ENCODE measurements around the gene TBX3. TPM values are rescaled to one million over a fixed set of nuclear protein-coding genes. Genes with fewer than 3 reads are reported as not detected.
"Not testable (repeated sequence)": the region's sequence is repeated elsewhere in the genome, so short reads cannot be mapped to it uniquely, and the experiment has no call there.

TBX3 gene
- total RNA-seq, 2 experiments from 2014 or later, result not detected

DNA sequence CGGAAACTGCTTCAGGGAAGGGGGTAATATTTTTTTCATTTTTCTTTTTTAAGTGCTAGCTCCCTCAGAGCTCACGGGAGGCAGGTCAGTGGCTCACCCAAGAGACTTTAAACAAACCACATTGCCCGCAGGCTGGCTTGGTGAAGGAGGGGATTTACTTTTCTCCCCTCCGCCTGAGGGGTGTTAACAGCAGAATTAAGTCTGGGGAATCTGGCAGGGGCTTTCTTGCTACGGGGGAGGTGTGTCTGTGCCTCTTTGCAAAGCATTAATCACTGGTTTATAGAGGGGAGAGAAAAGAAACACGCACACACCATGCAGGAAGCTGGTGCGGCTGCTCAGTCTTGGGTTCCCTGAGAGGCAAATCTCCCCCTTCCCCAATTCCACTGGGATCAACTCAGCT is 26.2 kb upstream of the TBX3 start:
- BruUV-seq (replicated peaks), result no TSS peak
- ChIA-PET POLR2A (no interaction called here), CTCF (ENCODE audit: unreplicated experiment) (no interaction called here)
- H3K36me3 ChIP-seq (ENCODE audit: insufficient read depth, low read length), result no peaks in the 10 kb centered on the region
- H3K4me1 ChIP-seq (ENCODE audit: insufficient read depth, low read length, poor library complexity, severe bottlenecking), result no peaks in the 10 kb centered on the region
- no peaks in the 10 kb centered on the region for H3K9me3 ChIP-seq (ENCODE audit: low read length)
- DNase-seq (ENCODE audit: low spot score), result no peak
- no peak overlapping the region for H2AFZ ChIP-seq (ENCODE audit: low read length)
- no peak overlapping the region for H3K4me2 ChIP-seq (ENCODE audit: low read length)
- no peaks in the 10 kb centered on the region for H3K9me2 ChIP-seq (ENCODE audit: insufficient read depth, low read length)
- H3K4me3 ChIP-seq (ENCODE audit: low read depth, low read length, poor library complexity, severe bottlenecking), result no peak overlapping the region
- H3K79me2 ChIP-seq (ENCODE audit: insufficient read depth, low read depth, low read length), result no peaks in the 10 kb centered on the region
- H3K27ac ChIP-seq (ENCODE audit: low read depth, low read length, poor library complexity, severe bottlenecking), result no peak overlapping the region
- no peak for TF ChIP-seq EZH2phosphoT487 (IDR thresholded peaks at IDR 0.05; ENCODE audit: borderline replicate concordance, low read depth, low read length)
- intact Hi-C loops (cut with micrococcal nuclease; ENCODE audit: unreplicated experiment), result no loop called here
- H4K20me1 ChIP-seq (ENCODE audit: insufficient read depth, low read length), result no peaks in the 10 kb centered on the region

DNA sequence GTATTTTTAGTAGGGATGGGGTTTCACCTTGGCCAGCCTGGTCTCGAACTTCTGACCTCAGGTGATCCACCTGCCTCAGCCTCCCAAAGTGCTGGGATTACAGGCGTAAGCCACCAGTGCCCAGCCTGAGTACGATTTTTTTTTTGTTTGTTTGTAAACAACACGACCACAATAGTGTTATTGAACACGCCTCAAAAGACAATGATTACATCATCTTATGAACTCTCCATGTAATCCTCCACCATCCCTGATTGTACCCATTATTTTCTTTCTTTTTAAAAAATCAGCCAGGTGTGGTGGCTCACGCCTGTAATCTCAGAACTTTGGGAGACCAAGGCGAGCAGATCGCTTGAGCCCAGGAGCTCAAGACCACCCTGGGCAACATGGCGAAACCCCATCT is 25.1 kb upstream of the TBX3 start:
- H3K4me1 ChIP-seq (ENCODE audit: insufficient read depth, low read length, poor library complexity, severe bottlenecking), result no peaks in the 10 kb centered on the region
- ChIA-PET POLR2A (interaction anchor here (0.7 kb wide), 1 partner anchor 1061 kb away, joined by 3 read pairs; no protein-coding TSS in a partner anchor), CTCF (ENCODE audit: unreplicated experiment) (no interaction called here)
- no peak for TF ChIP-seq EZH2phosphoT487 (IDR thresholded peaks at IDR 0.05; ENCODE audit: borderline replicate concordance, low read depth, low read length)
- TF ChIP-seq, protein P1, sequence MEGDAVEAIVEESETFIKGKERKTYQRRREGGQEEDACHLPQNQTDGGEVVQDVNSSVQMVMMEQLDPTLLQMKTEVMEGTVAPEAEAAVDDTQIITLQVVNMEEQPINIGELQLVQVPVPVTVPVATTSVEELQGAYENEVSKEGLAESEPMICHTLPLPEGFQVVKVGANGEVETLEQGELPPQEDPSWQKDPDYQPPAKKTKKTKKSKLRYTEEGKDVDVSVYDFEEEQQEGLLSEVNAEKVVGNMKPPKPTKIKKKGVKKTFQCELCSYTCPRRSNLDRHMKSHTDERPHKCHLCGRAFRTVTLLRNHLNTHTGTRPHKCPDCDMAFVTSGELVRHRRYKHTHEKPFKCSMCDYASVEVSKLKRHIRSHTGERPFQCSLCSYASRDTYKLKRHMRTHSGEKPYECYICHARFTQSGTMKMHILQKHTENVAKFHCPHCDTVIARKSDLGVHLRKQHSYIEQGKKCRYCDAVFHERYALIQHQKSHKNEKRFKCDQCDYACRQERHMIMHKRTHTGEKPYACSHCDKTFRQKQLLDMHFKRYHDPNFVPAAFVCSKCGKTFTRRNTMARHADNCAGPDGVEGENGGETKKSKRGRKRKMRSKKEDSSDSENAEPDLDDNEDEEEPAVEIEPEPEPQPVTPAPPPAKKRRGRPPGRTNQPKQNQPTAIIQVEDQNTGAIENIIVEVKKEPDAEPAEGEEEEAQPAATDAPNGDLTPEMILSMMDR (conservative IDR thresholded peaks at IDR 0.05; ENCODE audit: low read length), result no peak
- no TSS peak for BruUV-seq (replicated peaks)
- intact Hi-C loops (cut with micrococcal nuclease; ENCODE audit: unreplicated experiment), result no loop called here
- no peaks in the 10 kb centered on the region for H3K79me2 ChIP-seq (ENCODE audit: insufficient read depth, low read depth, low read length)
- H3K36me3 ChIP-seq (ENCODE audit: insufficient read depth, low read length), result no peaks in the 10 kb centered on the region
- H3K9me3 ChIP-seq (ENCODE audit: low read length), result no peaks in the 10 kb centered on the region
- no peaks in the 10 kb centered on the region for H3K9me2 ChIP-seq (ENCODE audit: insufficient read depth, low read length)
- no peak overlapping the region for H3K4me3 ChIP-seq (ENCODE audit: low read depth, low read length, poor library complexity, severe bottlenecking)
- H3K27ac ChIP-seq (ENCODE audit: low read depth, low read length, poor library complexity, severe bottlenecking), result no peak overlapping the region
- DNase-seq (ENCODE audit: low spot score), result no peak
- no peak overlapping the region for H2AFZ ChIP-seq (ENCODE audit: low read length)
- H3K4me2 ChIP-seq (ENCODE audit: low read length), result no peak overlapping the region
- no peaks in the 10 kb centered on the region for H4K20me1 ChIP-seq (ENCODE audit: insufficient read depth, low read length)

DNA sequence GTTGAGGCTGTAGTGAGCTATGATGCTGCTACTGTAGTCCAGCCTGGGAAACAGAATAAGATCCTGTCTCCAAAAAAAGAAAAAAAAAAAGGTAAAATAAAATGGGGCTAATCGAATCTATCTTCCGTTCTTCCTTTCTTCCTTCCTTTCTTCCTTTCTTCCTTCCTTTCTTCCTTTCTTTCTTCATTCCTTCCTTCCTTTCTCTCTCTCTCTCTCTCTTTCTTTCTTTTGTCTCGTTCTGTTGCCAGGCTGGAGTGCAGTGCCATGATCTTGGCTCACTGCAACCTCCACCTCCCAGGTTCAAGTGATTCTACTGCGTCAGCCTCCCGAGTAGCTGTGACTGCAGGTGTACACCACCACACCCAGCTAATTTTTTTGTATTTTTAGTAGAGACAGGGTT is 24.6 kb upstream of the TBX3 start:
- H3K9me3 ChIP-seq (ENCODE audit: low read length); H2AFZ ChIP-seq (ENCODE audit: low read length); H3K4me2 ChIP-seq (ENCODE audit: low read length); H3K27ac ChIP-seq (ENCODE audit: low read depth, low read length, poor library complexity, severe bottlenecking); H3K9me2 ChIP-seq (ENCODE audit: insufficient read depth, low read length); H3K79me2 ChIP-seq (ENCODE audit: insufficient read depth, low read depth, low read length); CTCF ChIA-PET (ENCODE audit: unreplicated experiment); intact Hi-C loops (cut with micrococcal nuclease; ENCODE audit: unreplicated experiment); H3K4me1 ChIP-seq (ENCODE audit: insufficient read depth, low read length, poor library complexity, severe bottlenecking); H3K4me3 ChIP-seq (ENCODE audit: low read depth, low read length, poor library complexity, severe bottlenecking); H3K36me3 ChIP-seq (ENCODE audit: insufficient read depth, low read length); BruUV-seq (replicated peaks); DNase-seq (ENCODE audit: low spot score); H4K20me1 ChIP-seq (ENCODE audit: insufficient read depth, low read length): not testable (repeated sequence)
- POLR2A ChIA-PET, result interaction anchor here (0.7 kb wide), 2 partner anchors 738 to 1062 kb away, joined by 3 read pairs; no protein-coding TSS in a partner anchor

DNA sequence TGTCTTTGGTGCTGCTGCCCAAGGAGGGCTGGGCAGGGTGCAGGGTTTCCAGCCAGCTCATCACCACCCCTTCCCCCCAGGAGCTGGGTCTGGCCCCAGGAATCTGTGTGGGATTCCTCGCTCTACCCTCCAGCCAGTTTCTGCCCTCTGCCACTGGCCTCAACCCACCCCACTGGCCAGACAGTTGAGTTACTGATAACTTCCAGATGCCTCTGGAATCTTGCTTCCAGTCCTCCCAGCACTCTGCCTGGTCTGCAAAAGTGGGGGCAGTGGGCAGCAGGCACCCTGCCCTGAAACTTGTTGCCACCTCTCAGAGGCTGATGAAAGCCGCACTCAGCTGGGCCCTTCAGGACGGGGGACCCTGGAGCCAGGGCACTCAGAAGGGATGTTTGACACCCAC is 20.1 kb upstream of the TBX3 start:
- no peak for DNase-seq (ENCODE audit: low spot score)
- no TSS peak for BruUV-seq (replicated peaks)
- Histone ChIP-seq H3K9me3 (ENCODE audit: low read length) (no peaks in the 10 kb centered on the region), H3K9me2 (ENCODE audit: insufficient read depth, low read length) (no peaks in the 10 kb centered on the region), H3K36me3 (ENCODE audit: insufficient read depth, low read length) (no peaks in the 10 kb centered on the region), H4K20me1 (ENCODE audit: insufficient read depth, low read length) (no peaks in the 10 kb centered on the region), H3K27ac (ENCODE audit: low read depth, low read length, poor library complexity, severe bottlenecking) (no peak overlapping the region), H3K4me3 (ENCODE audit: low read depth, low read length, poor library complexity, severe bottlenecking) (no peak overlapping the region), H2AFZ (ENCODE audit: low read length) (no peak overlapping the region), H3K79me2 (ENCODE audit: insufficient read depth, low read depth, low read length) (no peaks in the 10 kb centered on the region), H3K4me1 (ENCODE audit: insufficient read depth, low read length, poor library complexity, severe bottlenecking) (no peaks in the 10 kb centered on the region), H3K4me2 (ENCODE audit: low read length) (no peak overlapping the region)
- intact Hi-C loops (cut with micrococcal nuclease; ENCODE audit: unreplicated experiment), result no loop called here
- ChIA-PET POLR2A (no interaction called here), CTCF (ENCODE audit: unreplicated experiment) (no interaction called here)
- no peak for TF ChIP-seq EZH2phosphoT487 (IDR thresholded peaks at IDR 0.05; ENCODE audit: borderline replicate concordance, low read depth, low read length)
- TF ChIP-seq, protein P1 (conservative IDR thresholded peaks at IDR 0.05; ENCODE audit: low read length), result no peak

Measured in OCI-LY7 (cell line).